HCT116 (cell line): ENCODE measurements around the gene ADAM15.

Source experiments
- ATF3 ChIP-seq: IDR thresholded peaks from 2 replicates; pipeline ENCODE4 v1.6.1; 2012
- CTCF ChIP-seq, 3 experiments: fragments of 200-600 bp in 1 of 3; sonication (generic) in 1 of 3; IDR thresholded peaks in 2 of 3; conservative IDR thresholded peaks in 1 of 3; 2 replicates each; pipeline ENCODE4 v1.5.1; 2012 to 2017; ENCODE audit warnings: low read depth in 2 of 3, low read length in 2 of 3, antibody characterized with exemption in 1 of 3, borderline replicate concordance in 1 of 3, control low read depth in 1 of 3, mild to moderate bottlenecking in 1 of 3, mixed read lengths in 1 of 3, mixed run types in 1 of 3, moderate library complexity in 1 of 3; ENCODE audit not compliant: insufficient read depth in 1 of 3
- EGR1 ChIP-seq: IDR thresholded peaks from 2 replicates; pipeline ENCODE4 v1.6.1; 2012; ENCODE audit warnings: low read depth
- EZH2 ChIP-seq: fragments of 200-600 bp; sonication (generic); IDR thresholded peaks from 2 replicates; pipeline ENCODE4 v1.6.1; 2017; ENCODE audit warnings: antibody characterized with exemption, mixed run types
- JUND ChIP-seq: IDR thresholded peaks from 2 replicates; pipeline ENCODE4 v1.6.1; 2012
- MAX ChIP-seq: IDR thresholded peaks from 2 replicates; pipeline ENCODE4 v1.6.1; 2012
- POLR2A ChIP-seq: IDR thresholded peaks from 2 replicates; pipeline ENCODE4 v1.7.0; 2011; ENCODE audit warnings: borderline replicate concordance; ENCODE audit not compliant: insufficient read depth, insufficient read length; ENCODE audit errors: extremely low read depth
- POLR2AphosphoS5 ChIP-seq: IDR thresholded peaks from 2 replicates; pipeline ENCODE4 v1.6.1; 2011; ENCODE audit warnings: mild to moderate bottlenecking, low read depth, low read length, moderate library complexity
- RAD21 ChIP-seq: IDR thresholded peaks from 2 replicates; pipeline ENCODE4 v1.6.1; 2012; ENCODE audit warnings: low read depth, mild to moderate bottlenecking
- SP1 ChIP-seq: IDR thresholded peaks from 2 replicates; pipeline ENCODE4 v1.6.1; 2012; ENCODE audit warnings: low read depth
- TCF7L2 ChIP-seq: IDR thresholded peaks from 2 replicates; pipeline ENCODE4 v1.7.0; 2011; ENCODE audit warnings: borderline replicate concordance, inconsistent platforms; ENCODE audit not compliant: insufficient read depth, insufficient read length; ENCODE audit errors: extremely low read depth
- ZNF274 ChIP-seq: fragments of 200-500 bp; sonication (Bioruptor generic); IDR thresholded peaks from 2 replicates; pipeline ENCODE4 v1.6.1; 2014; ENCODE audit warnings: mild to moderate bottlenecking, low read depth, low read length, inconsistent platforms
- TF ChIP-seq, protein P1 (sequence below): IDR thresholded peaks from 2 replicates; pipeline ENCODE4 v1.6.1; 2012; ENCODE audit warnings: low read depth

DNA sequence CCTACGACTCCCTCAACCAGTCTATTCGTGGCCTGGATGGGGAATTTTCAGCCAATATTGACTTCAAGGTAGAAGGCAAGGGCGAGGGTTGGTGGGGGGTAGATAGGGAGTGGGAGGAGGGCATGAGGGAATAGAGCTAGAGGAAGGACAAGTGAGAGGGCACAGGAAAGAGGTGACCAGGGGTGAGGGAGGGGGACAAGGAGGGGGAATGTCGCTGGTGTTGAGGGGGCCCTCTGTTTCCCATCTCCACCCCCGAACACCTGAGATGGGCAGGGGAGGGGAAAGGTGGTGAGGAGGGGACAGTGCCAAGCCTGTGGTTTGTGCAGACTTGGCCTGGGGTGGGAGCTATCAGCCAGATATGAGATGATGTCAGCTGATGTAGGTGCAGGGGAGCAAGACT is 8.3 kb upstream of the ADAM15 start:
- TF ChIP-seq POLR2A (no peak), CTCF (IDR thresholded peaks at IDR 0.05 in 2 of 3, conservative IDR thresholded peaks at IDR 0.05 in 1 of 3; ENCODE audit: borderline replicate concordance in 1 of 3, insufficient read depth in 1 of 3, low read depth in 2 of 3, low read length in 2 of 3) (no peak), JUND (no peak), EGR1 (no peak), ATF3 (no peak), POLR2AphosphoS5 (no peak), TCF7L2 (no peak), RAD21 (no peak), MAX (no peak), ZNF274 (no peak), EZH2 (no peak), SP1 (no peak)
- TF ChIP-seq, protein P1, sequence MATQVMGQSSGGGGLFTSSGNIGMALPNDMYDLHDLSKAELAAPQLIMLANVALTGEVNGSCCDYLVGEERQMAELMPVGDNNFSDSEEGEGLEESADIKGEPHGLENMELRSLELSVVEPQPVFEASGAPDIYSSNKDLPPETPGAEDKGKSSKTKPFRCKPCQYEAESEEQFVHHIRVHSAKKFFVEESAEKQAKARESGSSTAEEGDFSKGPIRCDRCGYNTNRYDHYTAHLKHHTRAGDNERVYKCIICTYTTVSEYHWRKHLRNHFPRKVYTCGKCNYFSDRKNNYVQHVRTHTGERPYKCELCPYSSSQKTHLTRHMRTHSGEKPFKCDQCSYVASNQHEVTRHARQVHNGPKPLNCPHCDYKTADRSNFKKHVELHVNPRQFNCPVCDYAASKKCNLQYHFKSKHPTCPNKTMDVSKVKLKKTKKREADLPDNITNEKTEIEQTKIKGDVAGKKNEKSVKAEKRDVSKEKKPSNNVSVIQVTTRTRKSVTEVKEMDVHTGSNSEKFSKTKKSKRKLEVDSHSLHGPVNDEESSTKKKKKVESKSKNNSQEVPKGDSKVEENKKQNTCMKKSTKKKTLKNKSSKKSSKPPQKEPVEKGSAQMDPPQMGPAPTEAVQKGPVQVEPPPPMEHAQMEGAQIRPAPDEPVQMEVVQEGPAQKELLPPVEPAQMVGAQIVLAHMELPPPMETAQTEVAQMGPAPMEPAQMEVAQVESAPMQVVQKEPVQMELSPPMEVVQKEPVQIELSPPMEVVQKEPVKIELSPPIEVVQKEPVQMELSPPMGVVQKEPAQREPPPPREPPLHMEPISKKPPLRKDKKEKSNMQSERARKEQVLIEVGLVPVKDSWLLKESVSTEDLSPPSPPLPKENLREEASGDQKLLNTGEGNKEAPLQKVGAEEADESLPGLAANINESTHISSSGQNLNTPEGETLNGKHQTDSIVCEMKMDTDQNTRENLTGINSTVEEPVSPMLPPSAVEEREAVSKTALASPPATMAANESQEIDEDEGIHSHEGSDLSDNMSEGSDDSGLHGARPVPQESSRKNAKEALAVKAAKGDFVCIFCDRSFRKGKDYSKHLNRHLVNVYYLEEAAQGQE, result no peak
